A673 (cell line): ENCODE data around the gene PLCL1.

Experiments used
- EZH2 ChIP-seq: fragments of 200-600 bp; sonication (generic); IDR thresholded peaks from 2 replicates; pipeline ENCODE4 v1.6.1; 2017; ENCODE audit warnings: borderline replicate concordance, low read depth, mild to moderate bottlenecking, mixed read lengths, antibody characterized with exemption, low read length; ENCODE audit not compliant: poor library complexity, severe bottlenecking
- TF ChIP-seq, protein P1 (sequence below): fragments of 300-800, 200-600 bp; sonication (generic); conservative IDR thresholded peaks from 2 replicates; pipeline ENCODE4 v1.5.1; 2017; ENCODE audit warnings: low read depth, mild to moderate bottlenecking, antibody characterized with exemption, low read length, moderate library complexity, mixed read lengths

- TF ChIP-seq, protein P1, sequence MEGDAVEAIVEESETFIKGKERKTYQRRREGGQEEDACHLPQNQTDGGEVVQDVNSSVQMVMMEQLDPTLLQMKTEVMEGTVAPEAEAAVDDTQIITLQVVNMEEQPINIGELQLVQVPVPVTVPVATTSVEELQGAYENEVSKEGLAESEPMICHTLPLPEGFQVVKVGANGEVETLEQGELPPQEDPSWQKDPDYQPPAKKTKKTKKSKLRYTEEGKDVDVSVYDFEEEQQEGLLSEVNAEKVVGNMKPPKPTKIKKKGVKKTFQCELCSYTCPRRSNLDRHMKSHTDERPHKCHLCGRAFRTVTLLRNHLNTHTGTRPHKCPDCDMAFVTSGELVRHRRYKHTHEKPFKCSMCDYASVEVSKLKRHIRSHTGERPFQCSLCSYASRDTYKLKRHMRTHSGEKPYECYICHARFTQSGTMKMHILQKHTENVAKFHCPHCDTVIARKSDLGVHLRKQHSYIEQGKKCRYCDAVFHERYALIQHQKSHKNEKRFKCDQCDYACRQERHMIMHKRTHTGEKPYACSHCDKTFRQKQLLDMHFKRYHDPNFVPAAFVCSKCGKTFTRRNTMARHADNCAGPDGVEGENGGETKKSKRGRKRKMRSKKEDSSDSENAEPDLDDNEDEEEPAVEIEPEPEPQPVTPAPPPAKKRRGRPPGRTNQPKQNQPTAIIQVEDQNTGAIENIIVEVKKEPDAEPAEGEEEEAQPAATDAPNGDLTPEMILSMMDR, result no peak
- no peak for TF ChIP-seq EZH2
These were observed 337.3 kb downstream of the PLCL1 start for GRCh38 chr2:198141726-198142125.
